HT-29 (cell line): ENCODE results near the gene BDP1. TPM values are rescaled to one million over a fixed set of nuclear protein-coding genes. Genes with fewer than 3 reads are reported as not detected.
"Not testable (repeated sequence)": the region's sequence is repeated elsewhere in the genome, so short reads cannot be mapped to it uniquely, and the experiment has no call there.

ENCODE experiments used
- DNase-seq: peaks from one replicate; pipeline ENCODE4 v3.0.0-alpha.2; 2015; ENCODE audit warnings: low spot score
- total RNA-seq: library from RNA; depleted of rRNA; stranded (reverse); fragments of >200 nt; shearing (Covaris generic); gene quantifications from 2 replicates; pipeline ENCODE4 v1.2.3, GENCODE V29; 2014; rRNA removed

The BDP1 gene, protein sequence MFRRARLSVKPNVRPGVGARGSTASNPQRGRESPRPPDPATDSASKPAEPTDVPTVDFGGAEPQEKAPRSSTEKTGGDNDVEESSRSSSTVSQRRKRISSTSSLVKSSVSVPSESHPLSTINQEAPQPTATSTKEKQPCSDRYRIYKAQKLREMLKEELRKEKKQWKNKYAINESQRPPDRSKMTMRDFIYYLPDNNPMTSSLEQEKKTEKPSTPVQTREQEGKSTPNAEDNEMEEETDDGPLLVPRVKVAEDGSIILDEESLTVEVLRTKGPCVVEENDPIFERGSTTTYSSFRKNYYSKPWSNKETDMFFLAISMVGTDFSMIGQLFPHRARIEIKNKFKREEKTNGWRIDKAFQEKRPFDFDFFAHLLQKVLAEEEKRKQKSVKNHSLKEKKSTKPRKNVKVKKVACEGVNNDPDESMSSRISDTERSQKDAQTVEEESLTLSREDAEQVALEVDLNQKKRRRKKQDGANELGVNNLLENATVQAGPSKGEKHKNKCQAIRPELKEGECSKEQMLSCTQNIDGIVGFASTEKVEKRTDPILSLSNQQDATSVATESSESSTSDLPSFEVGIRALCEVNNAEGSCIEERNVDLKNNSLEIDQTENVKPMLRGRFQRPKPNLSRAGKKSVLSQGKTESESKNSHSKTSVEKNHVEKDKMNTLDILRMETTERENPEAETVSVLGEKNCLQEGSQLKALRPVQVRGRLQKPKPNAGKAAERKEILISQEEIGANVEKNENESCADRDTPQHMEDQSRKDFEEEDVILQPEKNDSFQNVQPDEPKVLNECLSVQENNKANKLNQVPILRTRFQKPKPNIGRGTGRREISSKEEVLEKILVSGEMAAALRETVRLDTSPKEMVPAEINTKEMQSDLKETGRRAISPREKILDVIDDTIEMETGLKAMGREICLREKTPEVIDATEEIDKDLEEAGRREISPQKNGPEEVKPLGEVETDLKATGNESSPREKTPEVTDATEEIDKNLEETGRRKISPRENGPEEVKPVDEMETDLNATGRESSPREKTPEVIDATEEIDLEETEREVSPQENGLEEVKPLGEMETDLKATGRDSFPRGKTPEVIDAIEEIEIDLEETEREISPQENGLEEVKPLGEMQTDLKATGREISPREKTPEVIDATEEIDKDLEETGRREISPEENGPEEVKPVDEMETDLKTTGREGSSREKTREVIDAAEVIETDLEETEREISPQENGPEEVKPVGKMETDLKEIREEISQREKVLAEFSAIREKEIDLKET (N-terminal part only)
- 15.4 and 19.3 TPM in 2 replicates for total RNA-seq

DNA sequence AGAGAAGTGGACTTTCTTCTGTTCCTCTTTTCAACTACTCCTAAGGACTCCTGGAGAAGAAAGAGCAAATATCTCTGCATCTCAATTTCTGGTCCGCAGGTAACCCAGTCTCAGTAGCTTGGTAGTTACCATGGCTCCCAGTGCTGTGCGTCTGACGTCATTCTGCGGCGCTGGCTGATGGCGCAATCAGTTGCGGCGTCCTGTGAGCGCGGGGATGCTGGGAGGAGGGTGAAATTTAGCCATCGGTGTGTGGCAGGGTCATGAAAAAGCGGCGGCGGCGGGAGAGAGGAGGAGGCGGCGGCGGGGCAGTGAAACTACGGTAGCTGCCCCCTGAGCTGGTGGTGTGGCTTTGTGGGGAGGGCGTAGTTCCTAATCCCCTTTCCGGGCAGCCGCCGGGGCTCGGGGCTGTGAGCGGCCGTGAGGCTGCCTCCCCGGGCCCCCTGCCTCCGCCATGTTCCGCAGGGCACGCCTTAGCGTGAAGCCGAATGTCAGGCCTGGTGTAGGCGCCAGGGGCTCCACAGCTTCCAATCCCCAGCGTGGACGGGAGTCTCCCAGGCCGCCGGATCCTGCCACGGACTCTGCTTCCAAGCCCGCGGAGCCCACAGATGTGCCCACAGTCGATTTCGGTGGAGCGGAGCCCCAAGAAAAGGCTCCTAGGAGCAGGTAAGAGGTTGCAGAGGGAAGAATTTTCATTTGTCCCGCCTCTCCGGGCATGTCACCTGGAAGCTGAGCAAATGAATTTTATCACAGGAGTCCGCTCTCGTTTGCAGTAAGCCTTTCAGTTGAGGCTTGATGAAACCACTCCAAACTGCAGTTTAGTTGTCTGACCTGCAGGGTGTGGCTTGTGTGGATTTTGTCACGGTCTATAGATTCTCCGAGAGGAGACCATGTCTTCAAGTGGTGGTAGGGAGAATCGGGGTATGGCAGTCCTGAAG lies at the start of gene BDP1:
Gene BDP1 (plus strand): TSS at position 225 of the 935 bp plus-strand sequence. CDS start 227 bp downstream, at position 452.
- peak; percentile 98 for DNase-seq

- not testable (repeated sequence) for DNase-seq
Observed at GRCh38 chr5:71410088-71410487, 45.4 kb upstream of the BDP1 start.

DNA sequence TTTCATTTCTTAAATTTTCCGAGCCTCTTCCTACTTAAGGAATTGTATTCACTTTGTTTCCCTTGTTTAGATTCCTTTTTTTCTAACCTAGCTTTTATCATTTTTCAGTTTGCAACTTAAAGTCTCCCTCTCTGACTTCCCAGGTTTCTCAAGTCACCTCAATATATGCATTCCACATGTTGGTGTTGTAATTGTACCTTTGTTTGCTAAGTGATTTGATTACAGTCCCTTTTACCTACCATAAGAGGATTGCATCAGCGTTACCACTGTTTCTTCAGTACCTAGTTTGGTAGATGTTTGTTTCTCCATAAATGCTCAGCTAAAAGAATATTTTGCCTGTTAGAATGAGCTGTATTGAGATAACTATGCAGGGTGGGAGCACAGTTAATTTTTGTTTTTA lies 39.8 kb upstream of the BDP1 start:
- DNase-seq = not testable (repeated sequence)

GRCh38 chr5:71418026-71418425 lies 37.4 kb upstream of the BDP1 start:
- not testable (repeated sequence) for DNase-seq

DNA sequence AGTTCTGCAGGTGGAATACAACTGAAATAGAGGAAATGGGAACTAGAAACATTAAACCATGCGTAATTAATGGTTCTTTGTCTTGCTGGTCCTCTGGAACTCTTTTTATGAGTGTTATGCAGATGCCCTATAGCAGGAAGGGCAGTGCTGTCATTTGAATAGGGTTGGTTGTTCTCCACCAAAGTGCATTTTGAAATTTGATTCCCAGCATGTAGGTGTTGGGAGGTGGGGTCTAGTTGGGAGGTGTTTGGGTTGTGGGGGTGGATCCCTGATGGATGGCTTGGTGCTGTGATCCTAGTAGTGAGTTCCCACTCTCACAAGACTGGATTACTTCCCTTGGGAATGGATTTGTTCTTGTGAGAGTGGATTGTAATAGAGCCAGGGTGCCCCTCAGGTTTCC lies 34.2 kb upstream of the BDP1 start:
- not testable (repeated sequence) for DNase-seq

- DNase-seq = not testable (repeated sequence)
Observed at GRCh38 chr5:71423896-71424295, 31.6 kb upstream of the BDP1 start.

DNA sequence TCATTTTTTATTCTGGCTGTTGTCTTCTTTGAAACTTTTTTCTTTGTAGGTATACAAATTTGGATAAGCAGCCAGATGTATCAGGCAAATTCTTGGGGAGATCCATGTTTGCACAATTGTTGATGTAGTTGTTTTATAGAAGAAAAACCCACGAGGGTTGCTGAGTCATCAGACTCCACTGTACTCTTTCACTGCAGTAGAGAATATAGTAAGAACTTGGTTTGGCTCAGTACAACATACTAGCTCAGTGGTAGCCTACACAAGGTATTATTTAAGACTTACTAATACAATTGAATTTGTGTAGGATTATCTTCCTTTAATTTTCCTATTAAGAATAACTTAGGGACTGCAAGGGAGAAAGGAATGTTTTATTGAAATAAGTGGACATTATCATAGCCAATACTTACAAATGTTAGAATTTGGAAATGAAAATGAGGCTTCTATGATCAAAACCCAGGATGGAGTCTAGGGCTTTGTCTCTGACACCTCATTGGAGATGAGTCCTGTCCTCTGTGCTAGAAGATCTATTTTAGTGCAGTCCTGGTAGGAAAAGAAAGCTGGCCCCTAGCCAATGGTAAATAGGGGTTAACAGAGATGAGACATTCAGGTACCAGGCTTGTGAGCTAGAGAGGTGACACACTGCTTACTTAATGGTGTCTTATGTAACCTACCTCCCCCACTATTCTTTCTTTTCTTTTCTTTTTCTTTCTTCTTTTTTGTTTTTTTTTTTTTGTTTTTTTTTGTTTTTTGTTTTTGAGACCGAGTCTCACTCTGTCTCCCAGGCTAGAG lies 28.6 kb upstream of the BDP1 start:
- DNase-seq = not testable (repeated sequence)

GRCh38 chr5:71432410-71432809 lies 23.0 kb upstream of the BDP1 start:
- not testable (repeated sequence) for DNase-seq

GRCh38 chr5:71434825-71435224 lies 20.6 kb upstream of the BDP1 start:
- not testable (repeated sequence) for DNase-seq

- DNase-seq = not testable (repeated sequence)
Observed at GRCh38 chr5:71441564-71441963, 13.9 kb upstream of the BDP1 start.

- DNase-seq = not testable (repeated sequence)
Observed at GRCh38 chr5:71443891-71444290, 11.6 kb upstream of the BDP1 start.

- not testable (repeated sequence) for DNase-seq
Observed at GRCh38 chr5:71445015-71445414, 10.4 kb upstream of the BDP1 start.

DNA sequence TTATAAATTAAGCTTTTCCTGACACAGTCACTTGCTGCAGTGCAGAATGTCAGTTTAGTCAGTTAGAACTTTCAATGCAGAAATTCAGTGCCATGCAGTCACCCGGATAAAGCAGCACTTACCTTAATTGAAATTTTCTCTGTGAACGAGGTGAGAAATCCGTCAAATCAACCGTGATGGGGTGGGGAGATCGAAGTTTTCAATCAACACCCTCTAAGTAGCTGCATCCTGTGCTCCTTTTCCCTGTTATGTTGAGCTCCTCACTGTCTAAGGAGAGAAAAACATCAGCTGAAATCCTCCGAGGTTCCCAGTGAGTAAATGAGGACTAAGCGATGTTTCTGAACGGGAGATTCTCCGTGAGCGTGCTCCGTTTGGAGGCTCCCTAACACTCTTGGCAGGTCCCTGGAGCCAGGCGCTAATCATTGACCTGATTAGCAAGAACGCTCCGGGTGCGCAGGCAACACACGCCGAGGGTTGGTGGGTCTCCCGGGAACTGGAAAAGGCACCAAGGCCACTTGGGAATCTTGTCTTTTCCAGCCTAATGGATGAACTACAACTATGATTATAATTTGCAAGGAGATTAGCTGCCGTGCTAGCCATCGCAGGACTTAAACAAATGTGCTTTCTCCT lies 9.8 kb upstream of the BDP1 start:
- DNase-seq = not testable (repeated sequence)

DNA sequence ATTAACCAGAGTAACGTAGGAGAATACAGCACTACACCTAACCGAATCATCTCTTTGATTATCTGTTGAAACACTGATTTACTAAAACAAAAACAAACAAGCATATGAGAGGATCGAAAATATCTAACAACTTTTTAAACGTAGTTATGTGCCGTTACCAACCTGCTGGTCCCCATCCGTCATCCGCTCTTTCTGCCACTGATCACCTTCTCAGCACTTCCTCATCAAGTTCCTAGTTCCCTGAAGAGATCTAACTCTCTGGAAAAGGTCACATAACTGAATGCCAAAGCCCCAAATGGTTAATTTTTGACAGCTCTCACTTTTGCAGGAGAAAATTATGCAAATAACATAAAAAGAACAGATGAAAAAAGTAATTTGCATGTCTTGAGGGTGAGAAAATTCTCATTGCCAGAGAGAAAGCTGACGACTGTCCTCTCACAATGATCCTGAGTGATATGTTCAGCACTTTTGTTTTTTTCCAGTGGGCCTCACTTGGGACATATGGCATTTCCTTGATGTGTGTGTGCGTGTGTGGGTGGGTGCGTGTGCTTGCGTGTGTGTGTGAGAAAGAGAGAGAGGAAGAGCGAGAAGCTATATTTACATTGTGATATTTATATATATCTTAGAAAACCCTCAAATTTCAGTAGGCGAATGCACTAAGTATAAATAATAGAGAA lies 8.8 kb upstream of the BDP1 start:
- not testable (repeated sequence) for DNase-seq

- DNase-seq = peak; percentile 42
Observed at GRCh38 chr5:71447218-71447808, 8.1 kb upstream of the BDP1 start.

DNA sequence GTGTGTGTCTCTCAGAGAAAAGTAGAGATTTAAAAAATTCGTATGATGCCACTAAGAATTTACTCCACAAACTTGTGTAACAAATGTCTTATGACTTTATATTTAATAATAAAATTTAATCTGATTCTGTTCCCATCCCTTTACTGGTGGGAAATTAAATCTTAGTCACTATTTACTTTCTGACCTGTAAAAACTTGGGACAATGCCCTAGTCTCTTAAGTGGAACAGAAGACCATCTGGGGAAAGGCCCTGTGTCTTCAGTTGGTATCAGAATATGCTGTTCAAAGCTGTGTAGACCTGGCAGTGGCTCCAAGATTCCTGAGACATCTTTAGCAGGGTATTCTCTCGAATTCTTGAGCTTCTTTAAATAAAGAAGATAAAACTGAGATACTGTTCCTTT lies 2.6 kb upstream of the BDP1 start:
- DNase-seq = no peak

- DNase-seq = no peak
Observed at GRCh38 chr5:71454913-71455312, 538 bp upstream of the BDP1 start.

GRCh38 chr5:71456362-71456743 lies 902 bp downstream of the BDP1 start:
- no peak for DNase-seq
